Caco-2 (cell line): Measurements from ENCODE around the gene CDH13. TPM values are rescaled to one million over a fixed set of nuclear protein-coding genes. Genes with fewer than 3 reads are reported as not detected.

ENCODE experiments used
- BruUV-seq: library from RNA; stranded (reverse); fragments of 400-500 nt; replicated peaks from 2 replicates; lab custom pipeline; 2021; lab: Mats Ljungman, UMichigan
- CTCF ChIA-PET: fragments of 300-600 bp; sonication (Branson Sonifier 250); formaldehyde crosslinking; loops from one replicate; lab custom pipeline; 2022; ENCODE audit warnings: antibody characterized with exemption; lab: Charles Lee
- POLR2A ChIA-PET: fragments of 300-600 bp; sonication (Branson Sonifier 250); formaldehyde crosslinking; loops from one replicate; lab custom pipeline; 2022; ENCODE audit warnings: antibody characterized with exemption; lab: Charles Lee
- DNase-seq, 2 experiments: peaks; one replicate each; pipeline versions ENCODE4 v3.0.0 to v3.0.0-alpha.2; 2020 to 2022
- H3K27me3 ChIP-seq: replicated peaks from 2 replicates; pipeline ENCODE4 v1.6.0; 2011; ENCODE audit warnings: low read length; ENCODE audit not compliant: control insufficient read depth, insufficient read depth
- H3K36me3 ChIP-seq: 2 replicates; pipeline ENCODE4 v1.5.1; 2011; ENCODE audit warnings: low read length; ENCODE audit not compliant: control insufficient read depth, insufficient read depth
- H3K4me1 ChIP-seq: fragments of 250-450 bp; sonication (Bioruptor Pico); 2 replicates; pipeline ENCODE4 v1.5.1; 2020; ENCODE audit warnings: mild to moderate bottlenecking
- H3K4me3 ChIP-seq: 2 replicates; pipeline ENCODE4 v1.5.1; 2011; ENCODE audit warnings: low read depth, mild to moderate bottlenecking, control low read depth, low read length
- H3K9me3 ChIP-seq: fragments of 250-450 bp; sonication (Bioruptor Pico); 2 replicates; pipeline ENCODE4 v1.5.1; 2020; ENCODE audit warnings: mild to moderate bottlenecking, moderate library complexity
- H3K27ac Mint-ChIP-seq: one replicate; pipeline ENCODE4 v1.8.0; 2022; ENCODE audit warnings: mixed read lengths; ENCODE audit not compliant: unreplicated experiment
- H3K27me3 Mint-ChIP-seq: one replicate; pipeline ENCODE4 v1.8.0; 2022; ENCODE audit warnings: mixed read lengths; ENCODE audit not compliant: insufficient read depth, unreplicated experiment
- H3K36me3 Mint-ChIP-seq: one replicate; pipeline ENCODE4 v1.8.0; 2022; ENCODE audit warnings: mild to moderate bottlenecking, mixed read lengths; ENCODE audit not compliant: insufficient read depth, unreplicated experiment
- H3K4me1 Mint-ChIP-seq: one replicate; pipeline ENCODE4 v1.8.0; 2022; ENCODE audit warnings: low read depth, mixed read lengths; ENCODE audit not compliant: unreplicated experiment
- H3K4me3 Mint-ChIP-seq: one replicate; pipeline ENCODE4 v1.8.0; 2022; ENCODE audit warnings: mild to moderate bottlenecking, moderate library complexity, mixed read lengths; ENCODE audit not compliant: unreplicated experiment
- H3K9me3 Mint-ChIP-seq: one replicate; pipeline ENCODE4 v1.8.0; 2022; ENCODE audit warnings: mixed read lengths; ENCODE audit not compliant: unreplicated experiment
- intact Hi-C: fragments of 100-400 bp; cut with micrococcal nuclease; formaldehyde crosslinking; loops from one replicate; pipeline ENCODE4 v1.10.0; 2022; ENCODE audit not compliant: unreplicated experiment
- total RNA-seq: library from RNA; stranded (reverse); gene quantifications from 2 replicates; pipeline ENCODE4 v1.2.3, GENCODE V29; 2022
- TF ChIP-seq, protein P1 (sequence below), 2 experiments: fragments of 200-600 bp in 1 of 2; IDR thresholded peaks; 1 replicate in 1 of 2; 2 replicates in 1 of 2; pipeline versions ENCODE4 v1.5.1 to v1.8.0; 2011 to 2022; ENCODE audit warnings: antibody characterized with exemption in 1 of 2, control low read depth in 1 of 2, inconsistent platforms in 1 of 2, low read depth in 1 of 2, low read length in 1 of 2, mild to moderate bottlenecking in 1 of 2, moderate library complexity in 1 of 2; ENCODE audit not compliant: insufficient read depth in 1 of 2, severe bottlenecking in 1 of 2, unreplicated experiment in 1 of 2

CDH13 gene
- total RNA-seq, 1 experiment from 2014 or later, result 2.2 TPM

DNA sequence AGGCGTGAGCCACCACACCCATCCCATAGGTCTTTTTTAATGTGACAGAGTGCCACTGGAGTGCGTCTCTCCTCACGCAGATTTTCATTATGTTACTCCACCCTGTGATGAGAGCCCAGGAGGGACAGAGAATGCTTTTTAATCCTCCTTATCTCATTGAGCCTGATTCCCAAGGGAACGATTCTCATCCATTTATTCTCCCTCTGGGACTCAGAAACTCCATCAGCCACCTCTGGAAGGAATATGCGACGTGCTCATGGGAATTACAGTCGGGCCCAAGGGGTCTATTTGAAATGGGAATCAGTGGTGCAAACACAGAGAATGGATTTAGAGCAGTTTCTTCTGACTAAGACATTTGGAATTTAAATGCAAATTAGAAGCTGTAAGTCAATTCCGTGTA is 1025.1 kb downstream of the CDH13 start:
- Mint-ChIP-seq H3K4me1 (no peaks in the 10 kb centered on the region), H3K9me3 (no peaks in the 10 kb centered on the region), H3K36me3 (no peaks in the 10 kb centered on the region), H3K27ac (no peak overlapping the region), H3K4me3 (no peak overlapping the region), H3K27me3 (peaks cover 21% of the 10 kb centered on the region)
- TF ChIP-seq, protein P1, sequence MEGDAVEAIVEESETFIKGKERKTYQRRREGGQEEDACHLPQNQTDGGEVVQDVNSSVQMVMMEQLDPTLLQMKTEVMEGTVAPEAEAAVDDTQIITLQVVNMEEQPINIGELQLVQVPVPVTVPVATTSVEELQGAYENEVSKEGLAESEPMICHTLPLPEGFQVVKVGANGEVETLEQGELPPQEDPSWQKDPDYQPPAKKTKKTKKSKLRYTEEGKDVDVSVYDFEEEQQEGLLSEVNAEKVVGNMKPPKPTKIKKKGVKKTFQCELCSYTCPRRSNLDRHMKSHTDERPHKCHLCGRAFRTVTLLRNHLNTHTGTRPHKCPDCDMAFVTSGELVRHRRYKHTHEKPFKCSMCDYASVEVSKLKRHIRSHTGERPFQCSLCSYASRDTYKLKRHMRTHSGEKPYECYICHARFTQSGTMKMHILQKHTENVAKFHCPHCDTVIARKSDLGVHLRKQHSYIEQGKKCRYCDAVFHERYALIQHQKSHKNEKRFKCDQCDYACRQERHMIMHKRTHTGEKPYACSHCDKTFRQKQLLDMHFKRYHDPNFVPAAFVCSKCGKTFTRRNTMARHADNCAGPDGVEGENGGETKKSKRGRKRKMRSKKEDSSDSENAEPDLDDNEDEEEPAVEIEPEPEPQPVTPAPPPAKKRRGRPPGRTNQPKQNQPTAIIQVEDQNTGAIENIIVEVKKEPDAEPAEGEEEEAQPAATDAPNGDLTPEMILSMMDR (IDR thresholded peaks at IDR 0.05; ENCODE audit: insufficient read depth in 1 of 2, low read depth in 1 of 2, low read length in 1 of 2, severe bottlenecking in 1 of 2, unreplicated experiment in 1 of 2), result no peak
- Histone ChIP-seq H3K4me3 (no peak overlapping the region), H3K27me3 (no peaks in the 10 kb centered on the region), H3K36me3 (no peaks in the 10 kb centered on the region), H3K4me1 (no peaks in the 10 kb centered on the region), H3K9me3 (no peaks in the 10 kb centered on the region)
- intact Hi-C loops, result no loop called here
- BruUV-seq, result no TSS peak
- ChIA-PET CTCF (no interaction called here), POLR2A (no interaction called here)
- no peak for DNase-seq

GRCh38 chr16:83652943-83653342 is 1026.2 kb downstream of the CDH13 start:
- H3K36me3 ChIP-seq, result no peaks in the 10 kb centered on the region
- H3K9me3 ChIP-seq, result no peaks in the 10 kb centered on the region
- TF ChIP-seq, protein P1 (IDR thresholded peaks at IDR 0.05; ENCODE audit: insufficient read depth in 1 of 2, low read depth in 1 of 2, low read length in 1 of 2, severe bottlenecking in 1 of 2, unreplicated experiment in 1 of 2), result no peak
- H3K27me3 ChIP-seq, result no peaks in the 10 kb centered on the region
- Mint-ChIP-seq H3K9me3 (no peaks in the 10 kb centered on the region), H3K4me3 (no peak overlapping the region), H3K4me1 (no peaks in the 10 kb centered on the region), H3K27me3 (peaks cover 21% of the 10 kb centered on the region), H3K27ac (no peak overlapping the region), H3K36me3 (no peaks in the 10 kb centered on the region)
- BruUV-seq, result no TSS peak
- CTCF ChIA-PET, result no interaction called here
- intact Hi-C loops, result no loop called here
- POLR2A ChIA-PET, result no interaction called here
- no peak overlapping the region for H3K4me3 ChIP-seq
- no peak for DNase-seq
- no peaks in the 10 kb centered on the region for H3K4me1 ChIP-seq

DNA sequence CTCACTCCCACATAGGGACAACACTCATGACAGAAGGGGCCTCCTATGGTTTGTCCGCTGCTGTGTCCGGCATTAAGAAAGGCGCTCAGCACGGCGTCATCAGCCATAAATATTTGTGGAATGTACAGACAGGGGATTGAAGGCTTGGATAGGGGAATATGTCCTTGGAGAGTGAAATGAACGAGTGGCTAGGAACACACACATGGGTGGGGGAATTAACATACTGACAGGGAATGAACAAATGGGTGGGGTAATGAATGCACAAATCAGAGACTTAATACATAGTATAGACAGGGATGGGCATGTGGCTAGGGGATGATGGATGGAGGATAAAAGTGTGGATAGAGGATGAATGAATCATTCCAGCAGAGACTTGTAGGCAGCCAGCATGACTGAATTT is 1027.0 kb downstream of the CDH13 start:
- H3K27ac Mint-ChIP-seq, result no peak overlapping the region
- POLR2A ChIA-PET, result no interaction called here

More for the DNA sequence above, 1027.0 kb downstream of the CDH13 start:
- H3K36me3 ChIP-seq, result no peaks in the 10 kb centered on the region
- H3K9me3 ChIP-seq, result no peaks in the 10 kb centered on the region
- CTCF ChIA-PET, result interaction anchor here (0.7 kb wide), 1 partner anchor 1033 kb away, joined by 3 read pairs; no protein-coding TSS in a partner anchor
- DNase-seq, result no peak
- no peaks in the 10 kb centered on the region for H3K27me3 ChIP-seq
- H3K27me3 Mint-ChIP-seq, result peaks cover 19% of the 10 kb centered on the region
- H3K4me1 ChIP-seq, result no peaks in the 10 kb centered on the region
- intact Hi-C loops, result no loop called here
- no peaks in the 10 kb centered on the region for H3K4me1 Mint-ChIP-seq
- H3K36me3 Mint-ChIP-seq, result no peaks in the 10 kb centered on the region
- BruUV-seq, result no TSS peak
- no peaks in the 10 kb centered on the region for H3K9me3 Mint-ChIP-seq
- TF ChIP-seq, protein P1 (IDR thresholded peaks at IDR 0.05; ENCODE audit: insufficient read depth in 1 of 2, low read depth in 1 of 2, low read length in 1 of 2, severe bottlenecking in 1 of 2, unreplicated experiment in 1 of 2), result no peak
- no peak overlapping the region for H3K4me3 ChIP-seq
- no peak overlapping the region for H3K4me3 Mint-ChIP-seq
